Stimulated activated naive CD8-positive, alpha-beta T cell treated with anti-CD3 and anti-CD28 coated beads, Interleukin-15, Interleukin-2, amounts not matched to agents 100 ng/mL and 50 ng/mL, for 24 hours (primary cell): ENCODE measurements around the gene PATJ.
"Not testable (repeated sequence)": the region's sequence is repeated elsewhere in the genome, so short reads cannot be mapped to it uniquely, and the experiment has no call there.

Experiments used
- H3K27ac Mint-ChIP-seq: one replicate; pipeline ENCODE4 v1.8.0; 2021; ENCODE audit warnings: mild to moderate bottlenecking, mixed read lengths
- H3K27me3 Mint-ChIP-seq: one replicate; pipeline ENCODE4 v1.8.0; 2021; ENCODE audit warnings: mixed read lengths
- H3K36me3 Mint-ChIP-seq: one replicate; pipeline ENCODE4 v1.8.0; 2021; ENCODE audit warnings: low read depth, mixed read lengths
- H3K4me1 Mint-ChIP-seq: one replicate; pipeline ENCODE4 v1.8.0; 2021; ENCODE audit warnings: low read depth, mixed read lengths
- H3K4me3 Mint-ChIP-seq: one replicate; pipeline ENCODE4 v1.8.0; 2021; ENCODE audit warnings: mild to moderate bottlenecking, mixed read lengths
- H3K9me3 Mint-ChIP-seq: one replicate; pipeline ENCODE4 v1.8.0; 2021; ENCODE audit warnings: mixed read lengths

PATJ gene

DNA sequence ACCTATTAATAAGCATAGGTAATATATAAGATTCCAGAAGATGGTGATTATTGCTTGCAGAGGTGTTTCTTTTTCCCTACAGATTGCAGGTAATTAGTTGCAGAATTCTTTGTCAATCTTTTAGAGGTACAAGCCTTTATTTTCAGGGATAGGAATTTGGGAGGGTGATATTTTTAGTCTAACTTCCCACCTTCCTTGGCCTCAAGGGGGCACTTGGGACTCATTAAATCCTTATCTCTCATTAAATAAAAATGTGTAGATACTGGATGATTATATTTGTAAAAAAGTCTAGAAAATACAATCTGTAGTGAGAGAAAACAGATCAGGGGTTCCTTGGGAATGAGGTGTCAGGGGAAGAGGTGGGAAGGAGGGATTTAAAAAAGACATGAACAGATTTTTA is 179.2 kb downstream of the PATJ start:
- H3K27ac Mint-ChIP-seq = no peak overlapping the region
- H3K36me3 Mint-ChIP-seq = peaks cover 26% of the 10 kb centered on the region
- H3K27me3 Mint-ChIP-seq = no peaks in the 10 kb centered on the region
- no peak overlapping the region for H3K4me3 Mint-ChIP-seq
- H3K4me1 Mint-ChIP-seq = no peaks in the 10 kb centered on the region
- H3K9me3 Mint-ChIP-seq = peaks cover 4% of the 10 kb centered on the region

DNA sequence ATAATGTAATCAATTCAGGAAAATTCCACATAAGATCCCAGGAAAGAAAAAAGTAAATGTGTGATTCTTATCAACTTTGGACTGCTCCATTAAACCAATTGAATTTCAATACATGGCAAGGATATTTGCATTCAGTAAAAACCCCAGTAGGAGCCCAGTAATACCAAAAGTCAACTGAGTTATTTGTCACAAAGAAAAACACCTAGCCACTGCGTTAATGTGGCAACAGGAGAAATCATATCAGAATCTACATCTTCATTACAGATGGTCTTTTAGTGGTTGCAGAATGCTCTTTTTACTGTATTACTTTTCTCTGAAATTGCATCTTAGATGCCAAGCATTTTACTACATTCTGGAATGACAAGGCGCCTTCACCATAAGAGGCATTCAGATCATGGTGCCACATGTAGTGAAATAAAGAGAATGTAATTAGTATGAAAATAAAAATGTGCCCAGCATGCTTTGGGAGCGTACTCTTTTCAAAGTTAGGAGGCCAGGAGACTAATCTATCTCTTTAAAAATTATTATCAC is 180.7 kb downstream of the PATJ start:
- Mint-ChIP-seq H3K36me3 (peaks cover 19% of the 10 kb centered on the region), H3K4me3 (no peak overlapping the region), H3K27me3 (no peaks in the 10 kb centered on the region), H3K4me1 (no peaks in the 10 kb centered on the region), H3K27ac (no peak overlapping the region), H3K9me3 (peaks cover 4% of the 10 kb centered on the region)

DNA sequence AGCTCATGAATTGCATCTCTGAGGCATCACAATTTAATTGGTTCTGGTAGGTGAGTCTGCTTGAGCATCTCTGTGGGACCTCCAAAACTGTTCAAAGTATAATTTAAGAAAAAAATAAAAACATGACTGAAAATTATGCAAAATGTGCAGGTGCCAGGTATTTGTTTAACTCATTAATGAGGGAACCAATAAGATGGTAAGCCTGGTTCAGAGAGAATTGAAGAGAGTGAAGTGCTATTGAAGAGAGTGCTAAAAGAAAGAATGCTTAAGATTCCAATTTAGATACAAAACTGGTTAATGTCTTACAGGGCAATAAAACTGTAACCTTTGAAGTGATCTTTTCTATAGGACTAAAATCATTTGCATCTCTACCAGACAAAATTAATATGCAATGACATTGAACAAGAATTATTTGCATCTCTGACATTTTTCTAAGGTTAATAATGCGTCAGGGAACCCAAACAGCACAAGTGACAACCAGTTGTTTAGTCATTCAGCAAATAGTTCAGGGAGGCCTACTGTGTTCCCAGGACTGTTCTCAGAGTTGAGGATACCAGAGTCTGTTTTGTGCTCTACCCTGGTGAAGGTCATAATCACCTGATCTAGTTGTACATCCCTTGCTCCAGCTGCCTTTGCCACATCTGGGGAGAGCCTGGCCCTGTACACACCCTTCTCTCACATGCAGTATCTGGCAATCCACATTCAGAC is 183.5 kb downstream of the PATJ start:
- H3K27ac Mint-ChIP-seq = no peak overlapping the region
- no peaks in the 10 kb centered on the region for H3K27me3 Mint-ChIP-seq
- H3K4me3 Mint-ChIP-seq = no peak overlapping the region
- peaks cover 18% of the 10 kb centered on the region for H3K36me3 Mint-ChIP-seq
- H3K9me3 Mint-ChIP-seq = no peaks in the 10 kb centered on the region
- no peaks in the 10 kb centered on the region for H3K4me1 Mint-ChIP-seq

DNA sequence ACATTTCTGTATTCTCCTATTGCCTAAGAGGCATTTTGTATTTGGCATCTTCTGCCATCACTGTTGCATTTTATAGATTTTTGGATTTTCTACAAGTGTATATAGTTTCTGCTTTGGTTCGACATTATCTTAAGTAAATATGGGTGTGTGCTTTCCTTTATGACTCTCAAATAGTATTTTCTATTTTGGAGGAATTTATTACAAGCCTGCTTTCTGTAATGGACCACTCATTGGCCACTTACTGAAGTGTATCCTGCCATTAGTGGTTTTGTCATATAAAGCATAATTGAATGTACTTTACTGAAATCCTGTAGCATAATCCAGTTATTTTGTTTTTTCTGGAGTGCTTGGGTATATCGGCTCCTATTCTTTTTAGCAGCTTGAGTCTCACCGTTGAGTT is 184.3 kb downstream of the PATJ start:
- Mint-ChIP-seq H3K36me3 (peaks cover 22% of the 10 kb centered on the region), H3K27me3 (no peaks in the 10 kb centered on the region), H3K4me1 (no peaks in the 10 kb centered on the region), H3K9me3 (no peaks in the 10 kb centered on the region), H3K27ac (no peak overlapping the region), H3K4me3 (no peak overlapping the region)

DNA sequence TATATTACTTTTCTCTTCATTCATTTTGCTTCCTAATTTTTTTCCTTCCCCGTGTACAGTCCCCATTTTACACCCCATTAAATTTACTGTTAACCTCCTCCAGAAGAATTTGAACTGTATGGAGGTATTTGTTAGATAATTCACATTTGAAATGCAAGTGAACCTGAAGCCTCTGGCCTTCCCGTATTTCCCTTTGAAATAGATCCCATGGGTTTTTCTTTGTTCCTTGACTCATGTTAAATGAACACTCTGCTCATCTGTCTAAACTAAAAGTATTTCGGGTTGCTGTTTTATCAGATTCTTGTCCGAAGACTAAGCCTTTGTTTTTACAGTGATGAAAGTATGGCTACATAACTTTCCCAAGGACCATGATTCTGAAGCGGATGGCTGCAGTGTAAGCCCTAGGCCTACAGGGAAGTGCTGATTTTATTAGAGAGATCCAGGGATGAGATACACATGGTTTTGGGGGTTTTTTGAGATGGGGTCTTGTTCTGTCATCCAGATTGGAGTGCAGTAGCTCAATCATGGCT is 187.9 kb downstream of the PATJ start:
- Mint-ChIP-seq H3K9me3 (no peaks in the 10 kb centered on the region), H3K4me3 (no peak overlapping the region), H3K27ac (no peak overlapping the region), H3K4me1 (peaks cover 4% of the 10 kb centered on the region), H3K36me3 (peaks cover 25% of the 10 kb centered on the region), H3K27me3 (no peaks in the 10 kb centered on the region)

DNA sequence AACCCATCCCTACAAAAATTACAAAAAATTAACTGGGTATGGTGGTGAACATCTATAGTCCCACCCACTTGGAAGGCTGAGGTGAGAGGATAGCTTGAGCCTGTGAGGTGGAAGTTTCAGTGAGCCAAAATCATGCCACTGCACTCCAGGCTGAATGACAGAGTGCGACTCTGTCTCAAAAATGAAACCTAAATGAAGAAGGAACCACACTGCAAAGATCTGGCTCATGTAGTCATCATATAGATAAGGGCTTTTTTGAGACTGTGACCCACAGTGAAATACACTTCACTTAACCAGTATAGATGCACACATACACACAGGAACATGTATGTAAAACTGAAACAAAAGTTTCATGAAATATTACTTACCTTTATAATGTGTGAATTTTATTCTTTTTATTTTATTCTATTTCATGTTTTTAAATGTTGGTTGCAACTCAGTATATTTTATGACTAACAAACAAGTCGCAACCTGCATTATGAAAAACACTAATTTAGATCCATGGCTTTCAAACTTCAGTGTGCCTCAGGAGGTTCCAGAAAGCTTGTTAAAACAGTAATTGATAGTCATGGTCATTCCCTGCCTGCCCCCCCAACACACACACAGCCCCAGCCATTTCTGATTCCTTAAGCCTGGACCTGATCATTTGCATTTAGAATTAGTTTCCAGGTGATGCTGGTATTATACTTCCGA is 189.5 kb downstream of the PATJ start:
- Mint-ChIP-seq H3K27me3 (no peaks in the 10 kb centered on the region), H3K4me3 (no peak overlapping the region), H3K36me3 (peaks cover 25% of the 10 kb centered on the region), H3K4me1 (peaks cover 4% of the 10 kb centered on the region), H3K27ac (no peak overlapping the region), H3K9me3 (no peaks in the 10 kb centered on the region)

DNA sequence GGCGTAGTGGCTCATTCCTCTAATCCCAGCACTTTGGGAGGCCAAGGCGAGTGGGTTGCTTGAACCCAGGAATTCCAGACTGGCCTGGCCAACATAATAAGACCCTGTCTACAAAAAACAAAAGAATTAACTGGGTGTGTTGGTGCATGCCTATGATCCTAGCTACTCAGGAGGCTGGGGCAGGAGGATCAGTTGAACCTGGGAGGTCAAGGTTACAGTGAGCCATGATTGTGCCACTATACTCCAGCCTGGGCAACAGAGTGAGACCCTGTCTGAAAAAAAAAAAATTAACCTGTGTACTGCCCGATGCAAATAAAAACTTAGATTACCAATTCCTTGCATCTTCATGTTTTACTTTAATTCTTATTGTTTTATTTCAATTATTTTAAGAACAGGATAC is 193.2 kb downstream of the PATJ start:
- Mint-ChIP-seq H3K9me3 (no peaks in the 10 kb centered on the region), H3K27ac (no peak overlapping the region), H3K36me3 (peaks cover 14% of the 10 kb centered on the region), H3K27me3 (no peaks in the 10 kb centered on the region), H3K4me3 (no peak overlapping the region), H3K4me1 (peaks cover 4% of the 10 kb centered on the region)

DNA sequence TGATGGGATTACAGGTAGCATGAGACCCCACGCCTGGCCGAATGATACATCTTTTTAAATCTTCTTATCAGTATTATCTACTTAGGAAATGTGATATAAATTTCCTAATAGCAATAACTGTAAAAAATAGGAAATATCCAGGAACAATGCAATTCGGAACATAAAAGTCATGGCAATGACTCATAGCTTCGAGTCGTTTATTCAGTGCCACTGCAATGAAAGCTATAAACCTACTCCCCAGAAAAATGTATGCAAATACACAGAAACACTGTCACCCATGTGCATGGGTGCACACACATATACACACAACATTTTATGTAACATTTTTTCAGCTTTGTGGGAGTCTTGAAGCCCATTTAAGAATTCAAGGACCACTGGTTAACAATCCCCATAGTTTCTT is 194.6 kb downstream of the PATJ start:
- Mint-ChIP-seq H3K36me3 (peaks cover 9% of the 10 kb centered on the region), H3K9me3 (no peaks in the 10 kb centered on the region), H3K27me3 (no peaks in the 10 kb centered on the region), H3K4me3 (no peak overlapping the region), H3K4me1 (peaks cover 4% of the 10 kb centered on the region), H3K27ac (no peak overlapping the region)

DNA sequence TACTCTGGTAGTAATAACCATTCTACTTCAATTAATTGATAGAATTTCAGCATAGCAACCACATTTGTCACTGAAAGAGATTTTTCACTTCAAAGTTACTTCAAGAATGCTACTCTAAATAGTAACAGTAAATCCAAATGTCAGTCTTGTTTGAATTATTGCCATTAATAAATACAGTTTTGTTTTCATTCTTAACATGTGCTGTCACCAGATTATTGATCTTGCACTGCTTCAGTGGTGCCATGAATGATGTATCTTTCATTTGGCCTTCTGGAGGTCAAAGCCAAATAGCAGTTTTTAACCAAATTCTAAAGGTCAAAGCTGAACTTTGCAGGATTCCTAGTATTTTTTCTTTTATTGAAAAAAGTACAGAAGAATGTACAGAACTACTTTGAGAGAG is 199.5 kb downstream of the PATJ start:
- Mint-ChIP-seq H3K36me3 (no peaks in the 10 kb centered on the region), H3K9me3 (peaks cover 4% of the 10 kb centered on the region), H3K4me1 (no peaks in the 10 kb centered on the region), H3K4me3 (no peak overlapping the region), H3K27ac (no peak overlapping the region), H3K27me3 (no peaks in the 10 kb centered on the region)

DNA sequence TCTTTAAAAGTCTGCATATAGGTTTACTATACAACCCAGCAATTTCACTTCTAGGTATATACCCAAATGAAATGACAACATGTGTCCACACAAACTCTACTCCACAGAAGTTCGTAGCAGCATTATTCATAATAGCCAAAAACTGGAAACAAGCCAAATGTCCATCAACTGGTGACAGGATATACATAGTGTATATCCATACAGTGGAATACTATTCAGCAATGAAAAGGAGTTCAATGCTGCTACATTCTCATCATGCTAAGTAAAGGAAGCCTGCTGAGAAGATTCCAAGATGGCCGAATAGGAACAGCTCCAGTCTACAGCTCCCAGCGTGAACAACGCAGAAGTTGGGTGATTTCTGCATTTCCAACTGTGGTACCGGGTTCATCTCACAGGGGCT is 200.6 kb downstream of the PATJ start:
- H3K9me3 Mint-ChIP-seq = peaks cover 4% of the 10 kb centered on the region
- H3K4me1 Mint-ChIP-seq = no peaks in the 10 kb centered on the region
- no peak overlapping the region for H3K4me3 Mint-ChIP-seq
- no peaks in the 10 kb centered on the region for H3K27me3 Mint-ChIP-seq
- no peaks in the 10 kb centered on the region for H3K36me3 Mint-ChIP-seq
- no peak overlapping the region for H3K27ac Mint-ChIP-seq

DNA sequence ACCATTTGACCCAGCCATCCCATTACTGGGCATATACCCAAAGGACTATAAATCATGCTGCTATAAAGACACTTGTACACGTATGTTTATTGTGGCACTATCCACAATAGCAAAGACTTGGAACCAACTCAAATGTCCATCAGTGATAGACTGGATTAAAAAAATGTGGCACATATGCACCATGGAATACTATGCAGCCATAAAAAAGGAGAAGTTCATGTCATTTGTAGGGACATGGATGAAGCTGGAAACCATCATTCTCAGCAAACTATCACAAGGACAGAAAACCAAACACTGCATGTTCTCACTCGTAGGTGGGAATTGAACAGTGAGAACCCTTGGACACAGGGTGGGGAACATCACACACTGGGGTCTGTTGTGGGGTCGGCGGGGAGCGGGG is 206.4 kb downstream of the PATJ start:
- not testable (repeated sequence) for H3K27ac Mint-ChIP-seq, H3K27me3 Mint-ChIP-seq, H3K9me3 Mint-ChIP-seq, H3K4me1 Mint-ChIP-seq, H3K4me3 Mint-ChIP-seq, H3K36me3 Mint-ChIP-seq

DNA sequence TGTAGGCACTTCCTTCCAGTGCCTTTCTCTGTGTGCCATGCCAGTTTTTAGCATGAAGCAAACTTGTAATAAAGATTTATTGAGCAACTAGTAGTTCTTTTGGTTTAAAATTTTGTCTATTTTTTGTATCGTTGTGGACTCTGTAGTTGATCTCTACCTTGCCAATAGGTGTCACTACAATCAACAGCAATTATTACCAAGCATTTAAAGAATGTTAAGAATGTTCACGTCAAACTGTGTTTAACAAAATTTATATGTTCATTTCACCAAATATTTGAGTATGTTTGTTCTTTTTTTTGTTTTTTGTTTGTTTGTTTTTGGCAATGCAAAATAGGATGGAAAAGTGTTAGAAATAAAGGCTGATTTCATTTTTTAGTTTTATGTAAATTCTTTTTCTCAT is 208.1 kb downstream of the PATJ start:
- Mint-ChIP-seq H3K4me1 (no peaks in the 10 kb centered on the region), H3K27ac (no peak overlapping the region), H3K9me3 (no peaks in the 10 kb centered on the region), H3K36me3 (no peaks in the 10 kb centered on the region), H3K27me3 (no peaks in the 10 kb centered on the region), H3K4me3 (no peak overlapping the region)

DNA sequence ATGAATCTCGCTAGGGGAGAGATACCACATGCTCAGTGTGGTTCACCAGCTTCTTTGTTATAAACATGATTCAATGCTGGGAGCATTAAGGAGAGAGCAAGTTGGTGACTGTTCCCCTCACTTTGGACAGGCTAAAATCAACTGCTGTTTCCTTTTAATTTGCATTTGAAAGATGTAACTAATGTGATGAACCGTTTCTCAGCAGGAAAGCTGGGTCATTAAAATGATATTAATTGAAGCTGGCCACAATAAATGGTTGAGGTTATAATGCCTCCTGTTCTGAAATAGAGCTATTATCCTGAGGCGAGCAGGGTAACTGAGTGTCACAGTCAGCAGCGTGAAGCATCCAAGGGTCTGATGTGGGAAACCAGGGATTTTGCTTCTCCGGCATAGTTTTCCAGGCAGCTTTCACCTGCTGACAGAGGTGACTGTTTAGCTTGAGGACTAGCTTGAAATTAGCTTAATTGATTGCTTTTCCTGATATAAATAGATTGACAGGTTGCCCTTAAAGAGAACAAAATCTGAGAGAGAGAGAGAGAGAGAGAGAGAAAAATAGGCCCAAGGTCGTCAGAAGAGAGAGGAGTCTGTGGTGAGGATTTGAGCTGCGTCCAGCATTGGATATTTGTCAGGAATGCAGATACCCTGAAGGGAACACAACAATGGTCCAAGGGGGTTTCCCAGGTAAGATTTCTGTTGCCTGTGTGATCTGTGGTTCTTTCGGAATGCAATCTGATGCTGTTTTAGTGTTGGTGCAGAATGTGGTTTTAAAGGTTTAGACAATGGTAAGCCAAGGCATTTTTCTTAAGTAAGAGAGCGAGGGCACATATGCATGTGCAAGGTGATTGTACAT is 209.7 kb downstream of the PATJ start:
- Mint-ChIP-seq H3K36me3 (no peaks in the 10 kb centered on the region), H3K4me1 (no peaks in the 10 kb centered on the region), H3K27ac (no peak overlapping the region), H3K4me3 (no peak overlapping the region), H3K9me3 (no peaks in the 10 kb centered on the region), H3K27me3 (no peaks in the 10 kb centered on the region)

DNA sequence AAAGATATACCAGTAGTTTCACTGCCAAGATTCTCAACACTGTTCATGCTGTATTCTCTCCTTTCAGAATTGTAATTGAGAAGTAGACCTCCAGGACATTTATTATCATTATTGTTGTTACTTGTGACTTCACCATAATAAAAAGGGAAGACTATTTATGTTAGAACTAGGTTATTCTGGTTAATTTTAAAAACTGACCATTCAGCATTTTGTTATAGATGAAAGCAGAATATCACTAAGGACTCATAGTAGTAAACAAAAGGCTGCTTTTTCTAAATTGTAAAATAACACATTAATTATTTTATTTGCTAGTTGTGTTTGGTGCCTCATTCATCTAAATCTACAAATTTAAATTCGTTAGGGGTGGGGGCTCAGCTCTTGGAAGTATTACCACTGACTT is 210.4 kb downstream of the PATJ start:
- H3K9me3 Mint-ChIP-seq = no peaks in the 10 kb centered on the region
- H3K27ac Mint-ChIP-seq = no peak overlapping the region

More for the DNA sequence above, 210.4 kb downstream of the PATJ start:
- Mint-ChIP-seq H3K27me3 (no peaks in the 10 kb centered on the region), H3K4me1 (no peaks in the 10 kb centered on the region), H3K4me3 (no peak overlapping the region), H3K36me3 (no peaks in the 10 kb centered on the region)
